Rectal smooth muscle tissue (tissue), 1 donor: Measurements from ENCODE around the gene DUSP15.
"Not testable (repeated sequence)": the region's sequence is repeated elsewhere in the genome, so short reads cannot be mapped to it uniquely, and the experiment has no call there.

Experiments used
- H3K27ac ChIP-seq: one replicate; pipeline ENCODE4 v1.7.0; 2013; ENCODE audit warnings: low read depth, low read length, inconsistent platforms
- H3K27me3 ChIP-seq: one replicate; pipeline ENCODE4 v1.7.0; 2013; ENCODE audit warnings: low read length; ENCODE audit not compliant: control insufficient read depth, insufficient read depth
- H3K36me3 ChIP-seq: one replicate; pipeline ENCODE4 v1.7.0; 2013; ENCODE audit warnings: low read length; ENCODE audit not compliant: control insufficient read depth, insufficient read depth
- H3K4me1 ChIP-seq: one replicate; pipeline ENCODE4 v1.7.0; 2013; ENCODE audit warnings: low read length; ENCODE audit not compliant: control insufficient read depth, insufficient read depth
- H3K4me3 ChIP-seq: one replicate; pipeline ENCODE4 v1.7.0; 2013; ENCODE audit warnings: low read length
- H3K9ac ChIP-seq: one replicate; pipeline ENCODE4 v1.7.0; 2013; ENCODE audit warnings: low read length

The DUSP15 gene

GRCh38 chr20:31829731-31830130 is 40.6 kb downstream of the DUSP15 start:
- Histone ChIP-seq H3K36me3 (no peaks in the 10 kb centered on the region), H3K27me3 (no peaks in the 10 kb centered on the region), H3K27ac (no peak overlapping the region), H3K9ac (no peak overlapping the region), H3K4me1 (no peaks in the 10 kb centered on the region), H3K4me3 (no peak overlapping the region)

GRCh38 chr20:31828016-31828415 is 42.3 kb downstream of the DUSP15 start:
- H3K27ac ChIP-seq, H3K27me3 ChIP-seq, H3K4me3 ChIP-seq, H3K4me1 ChIP-seq, H3K9ac ChIP-seq, H3K36me3 ChIP-seq: not testable (repeated sequence)

- no peak overlapping the region for H3K9ac ChIP-seq
- no peaks in the 10 kb centered on the region for H3K27me3 ChIP-seq
- no peak overlapping the region for H3K27ac ChIP-seq
- no peak overlapping the region for H3K4me3 ChIP-seq
- H3K36me3 ChIP-seq: no peaks in the 10 kb centered on the region
- no peaks in the 10 kb centered on the region for H3K4me1 ChIP-seq
Measured at GRCh38 chr20:31827059-31827458, 43.3 kb downstream of the DUSP15 start.

- Histone ChIP-seq H3K36me3 (no peaks in the 10 kb centered on the region), H3K9ac (no peak overlapping the region), H3K27me3 (no peaks in the 10 kb centered on the region), H3K27ac (no peak overlapping the region), H3K4me1 (no peaks in the 10 kb centered on the region), H3K4me3 (no peak overlapping the region)
Measured at GRCh38 chr20:31826074-31826473, 44.3 kb downstream of the DUSP15 start.

DNA sequence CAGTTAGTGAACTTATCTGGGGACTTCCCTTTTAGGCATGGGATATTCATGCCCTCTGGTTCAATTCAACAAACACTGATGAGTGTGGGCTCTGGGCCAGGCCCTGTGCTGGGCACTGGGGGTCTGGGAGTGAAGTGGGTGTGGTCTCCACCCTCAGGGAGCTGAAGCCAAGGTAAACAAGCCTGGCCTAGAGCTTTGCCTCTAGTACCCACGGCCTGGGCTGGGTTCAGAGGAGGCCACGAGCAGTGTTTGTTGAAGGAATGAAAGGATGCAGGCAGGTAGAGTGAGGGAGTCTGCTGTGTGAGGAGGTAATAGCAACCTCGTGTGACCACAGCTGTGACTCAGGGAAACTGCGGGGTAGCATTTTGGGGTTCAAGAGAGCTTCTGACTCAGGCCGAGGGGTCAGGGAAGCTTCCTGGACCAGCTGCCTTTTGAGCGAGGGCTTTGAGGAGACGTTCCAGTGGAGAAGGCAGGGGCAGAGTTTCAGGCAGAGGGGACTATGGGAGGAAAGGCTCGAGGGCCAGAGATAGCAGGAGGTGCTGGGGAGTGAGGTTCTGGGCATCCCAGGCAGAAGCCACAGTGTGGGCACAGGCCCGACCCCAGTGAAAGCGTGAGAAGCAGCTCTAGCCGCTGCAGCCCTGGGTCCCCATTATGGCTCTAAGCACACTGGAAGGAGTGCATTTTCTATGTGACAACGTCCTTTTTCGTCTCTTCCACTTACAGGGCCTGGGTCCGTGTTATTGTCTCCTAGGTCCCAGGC is 45.6 kb downstream of the DUSP15 start:
- no peaks in the 10 kb centered on the region for H3K27me3 ChIP-seq
- H3K4me1 ChIP-seq: no peaks in the 10 kb centered on the region
- H3K4me3 ChIP-seq: no peak overlapping the region
- no peaks in the 10 kb centered on the region for H3K36me3 ChIP-seq
- no peak overlapping the region for H3K9ac ChIP-seq
- H3K27ac ChIP-seq: no peak overlapping the region

DNA sequence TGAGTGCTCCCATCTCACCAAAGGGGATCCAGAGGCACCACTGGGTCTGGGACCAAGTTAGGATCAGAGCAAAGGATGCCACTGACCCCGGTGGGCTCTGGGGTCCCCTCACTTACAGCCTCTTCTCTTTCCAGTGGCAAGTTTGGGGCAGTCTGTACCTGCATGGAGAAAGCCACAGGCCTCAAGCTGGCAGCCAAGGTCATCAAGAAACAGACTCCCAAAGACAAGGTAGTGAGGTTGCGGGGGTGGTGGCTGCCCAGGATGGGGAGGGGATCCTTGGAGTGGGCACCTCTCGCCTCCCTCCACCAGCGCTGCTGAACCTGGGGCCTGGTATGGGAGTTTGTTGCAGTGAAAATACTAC is 46.2 kb downstream of the DUSP15 start:
- Histone ChIP-seq H3K4me1 (no peaks in the 10 kb centered on the region), H3K27ac (no peak overlapping the region), H3K27me3 (no peaks in the 10 kb centered on the region), H3K36me3 (no peaks in the 10 kb centered on the region), H3K9ac (no peak overlapping the region), H3K4me3 (no peak overlapping the region)

- Histone ChIP-seq H3K9ac (no peak overlapping the region), H3K36me3 (no peaks in the 10 kb centered on the region), H3K27ac (no peak overlapping the region), H3K27me3 (no peaks in the 10 kb centered on the region), H3K4me1 (no peaks in the 10 kb centered on the region), H3K4me3 (no peak overlapping the region)
Measured at GRCh38 chr20:31823360-31824124, 46.8 kb downstream of the DUSP15 start.

- Histone ChIP-seq H3K27ac (no peak overlapping the region), H3K4me3 (no peak overlapping the region), H3K4me1 (no peaks in the 10 kb centered on the region), H3K9ac (no peak overlapping the region), H3K27me3 (no peaks in the 10 kb centered on the region), H3K36me3 (no peaks in the 10 kb centered on the region)
Measured at GRCh38 chr20:31822421-31823330, 47.7 kb downstream of the DUSP15 start.

- H3K4me1 ChIP-seq: no peaks in the 10 kb centered on the region
- H3K4me3 ChIP-seq: no peak overlapping the region
- no peaks in the 10 kb centered on the region for H3K27me3 ChIP-seq
- H3K27ac ChIP-seq: no peak overlapping the region
- H3K9ac ChIP-seq: no peak overlapping the region
- H3K36me3 ChIP-seq: no peaks in the 10 kb centered on the region
Measured at GRCh38 chr20:31821427-31821826, 48.9 kb downstream of the DUSP15 start.

GRCh38 chr20:31820228-31820627 is 50.1 kb downstream of the DUSP15 start:
- Histone ChIP-seq H3K4me3 (no peak overlapping the region), H3K27ac (no peak overlapping the region), H3K4me1 (no peaks in the 10 kb centered on the region), H3K9ac (no peak overlapping the region), H3K36me3 (no peaks in the 10 kb centered on the region), H3K27me3 (no peaks in the 10 kb centered on the region)

DNA sequence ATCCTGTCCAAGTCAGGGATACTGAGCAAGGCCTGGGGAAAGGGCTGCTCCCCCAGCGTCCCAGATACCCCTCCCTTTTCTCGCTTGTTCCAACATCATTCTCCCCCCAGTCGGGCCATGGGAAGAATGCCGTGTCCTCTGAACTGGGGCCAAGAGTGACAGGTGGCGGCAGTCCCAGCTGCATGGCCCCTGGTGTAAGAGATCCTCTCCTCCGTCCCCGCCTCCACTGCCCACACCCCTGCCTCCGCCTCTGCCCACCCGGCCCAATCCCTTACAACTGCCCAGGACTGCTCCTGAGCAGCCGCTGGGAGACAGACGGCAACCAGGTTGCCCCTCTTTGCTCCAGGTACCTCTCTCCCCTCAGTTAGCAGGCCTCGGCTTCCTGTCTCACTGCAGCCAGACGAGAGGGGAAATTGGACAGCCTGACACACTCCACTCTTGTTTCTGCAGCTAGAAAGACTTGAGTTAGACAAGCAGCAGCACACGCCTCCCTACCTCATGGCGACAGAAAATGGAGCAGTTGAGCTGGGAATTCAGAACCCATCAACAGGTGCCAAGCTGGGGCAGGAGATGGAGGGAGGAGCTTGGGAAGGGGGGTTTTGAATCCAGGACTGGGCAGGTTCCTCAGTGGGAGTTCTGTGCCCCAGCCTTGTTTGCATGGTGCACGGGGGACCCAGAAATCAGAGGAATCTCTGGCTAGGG is 51.1 kb downstream of the DUSP15 start, which contains the start of gene MYLK2:
TSS of gene MYLK2 (plus strand) at position 274 of the 702 bp plus-strand sequence. CDS start at position 499, 225 bp downstream.
- H3K4me1 ChIP-seq: no peaks in the 10 kb centered on the region
- no peak within 1 kb of the TSS for H3K27ac ChIP-seq

More for the DNA sequence above, 51.1 kb downstream of the DUSP15 start, which contains the start of gene MYLK2:
- Histone ChIP-seq H3K36me3 (no peaks in the 10 kb centered on the region), H3K27me3 (no peaks in the 10 kb centered on the region), H3K4me3 (no peak within 1 kb of the TSS), H3K9ac (no peak within 1 kb of the TSS)
